Tibial nerve (tissue), 4 donors: ENCODE data around the gene OAS3. TPM values are rescaled to one million over a fixed set of nuclear protein-coding genes. Genes with fewer than 3 reads are reported as not detected.

ENCODE experiments used
- DNase-seq, 2 donors: peaks; one replicate each; pipeline ENCODE4 v3.0.0-alpha.2; 2019; ENCODE audit warnings: low spot score in 2 of 2
- H3K27ac ChIP-seq, 4 donors: fragments of 200-600 bp; sonication (generic) in 3 of 4; one replicate each; pipeline ENCODE4 v1.5.1; 2017 to 2019; ENCODE audit warnings: mild to moderate bottlenecking in 1 of 4
- H3K27me3 ChIP-seq, 2 donors: fragments of 200-600 bp; sonication (generic) in 1 of 2; one replicate each; pipeline versions ENCODE4 v1.5.1 to v1.6.0; 2017 to 2019
- H3K36me3 ChIP-seq, 3 donors: fragments of 200-600 bp; sonication (generic); one replicate each; pipeline ENCODE4 v1.5.1; 2018 to 2019
- H3K4me1 ChIP-seq, 4 donors: fragments of 200-600 bp; sonication (generic) in 3 of 4; one replicate each; pipeline ENCODE4 v1.5.1; 2017 to 2019
- H3K4me3 ChIP-seq, 4 donors: fragments of 200-600 bp; sonication (generic) in 3 of 4; one replicate each; pipeline ENCODE4 v1.5.1; 2017 to 2019; ENCODE audit warnings: mild to moderate bottlenecking in 1 of 4, moderate library complexity in 1 of 4
- H3K9me3 ChIP-seq, 4 donors: fragments of 200-600 bp; sonication (generic) in 3 of 4; one replicate each; pipeline ENCODE4 v1.5.1; 2017 to 2019
- EP300 ChIP-seq, 2 donors: sonication (generic); formaldehyde crosslinking; IDR thresholded peaks; one replicate each; pipeline ENCODE4 v1.6.1; 2017; ENCODE audit warnings: antibody characterized with exemption in 2 of 2, mild to moderate bottlenecking in 1 of 2
- POLR2A ChIP-seq, 2 donors: fragments of 450-650 bp; IDR thresholded peaks; one replicate each; pipeline ENCODE4 v1.6.1; 2017; ENCODE audit warnings: antibody characterized with exemption in 2 of 2, mild to moderate bottlenecking in 2 of 2, moderate library complexity in 2 of 2
- WGBS, 2 donors: methylation state at CpG; one replicate each; pipeline ENCODE4 v1.1.5; 2018; 5-methylcytosine and 5-hydroxymethylcytosine counted together
- total RNA-seq, 4 donors: library from RNA; depleted of rRNA; stranded (reverse); fragments of >200 nt; gene quantifications; one replicate each; pipeline ENCODE4 v1.1.0, GENCODE V29; 2016
- TF ChIP-seq, protein P1 (sequence below), 5 experiments: fragments of 200-600 bp in 3 of 5; fragments of 450-650 bp in 2 of 5; sonication (generic) in 3 of 5; IDR thresholded peaks; one replicate each; pipeline ENCODE4 v1.5.1; 2016 to 2019; ENCODE audit warnings: antibody characterized with exemption in 5 of 5, mild to moderate bottlenecking in 3 of 5, moderate library complexity in 2 of 5

OAS3 gene
- total RNA-seq, 4 donors from 2014 or later: 5.7 to 16.5 (median 11.3) TPM

DNA sequence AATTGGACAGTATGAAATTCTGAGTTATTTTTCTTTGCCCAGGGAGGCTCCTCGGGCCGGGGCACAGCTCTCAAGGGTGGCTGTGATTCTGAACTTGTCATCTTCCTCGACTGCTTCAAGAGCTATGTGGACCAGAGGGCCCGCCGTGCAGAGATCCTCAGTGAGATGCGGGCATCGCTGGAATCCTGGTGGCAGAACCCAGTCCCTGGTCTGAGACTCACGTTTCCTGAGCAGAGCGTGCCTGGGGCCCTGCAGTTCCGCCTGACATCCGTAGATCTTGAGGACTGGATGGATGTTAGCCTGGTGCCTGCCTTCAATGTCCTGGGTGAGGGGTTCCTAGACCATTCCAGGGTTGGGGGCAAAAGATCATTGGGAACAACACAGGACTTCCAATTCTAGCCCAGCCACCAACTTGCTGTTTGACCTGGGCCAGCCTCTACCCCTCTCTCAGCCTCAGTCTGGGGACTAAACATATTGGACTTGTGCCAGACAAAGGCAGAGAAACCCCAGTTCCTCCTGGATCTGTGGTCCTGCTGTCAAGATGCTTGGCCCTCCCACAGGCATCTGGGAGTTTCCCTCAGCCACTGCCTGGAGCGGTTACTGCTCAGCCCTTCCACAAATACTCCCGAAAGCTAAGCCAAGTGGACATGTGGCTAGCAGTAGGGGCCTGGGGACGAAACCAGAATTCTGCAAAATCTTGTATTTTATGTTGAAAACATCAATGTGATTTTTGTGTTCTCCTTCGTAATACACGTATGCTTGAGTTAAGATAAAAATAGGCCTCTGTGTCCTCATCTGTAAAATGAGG lies 3.5 kb downstream of the OAS3 start:
- Histone ChIP-seq H3K4me1 (peaks cover 3 to 22% (median 13%) of the 10 kb centered on the region in 4 donors), H3K27me3 (no peaks in the 10 kb centered on the region), H3K36me3 (peaks cover 0 to 37% (median 0%) of the 10 kb centered on the region in 3 donors), H3K9me3 (no peaks in the 10 kb centered on the region), H3K4me3 (no peak overlapping the region), H3K27ac (no peak overlapping the region)
- no peak for DNase-seq
- 84 to 85% methylated on average over 8 to 14 of the region's 16 CpGs for WGBS, 2 donors
- TF ChIP-seq EP300 (IDR thresholded peaks at IDR 0.05): no peak
- TF ChIP-seq, protein P1, sequence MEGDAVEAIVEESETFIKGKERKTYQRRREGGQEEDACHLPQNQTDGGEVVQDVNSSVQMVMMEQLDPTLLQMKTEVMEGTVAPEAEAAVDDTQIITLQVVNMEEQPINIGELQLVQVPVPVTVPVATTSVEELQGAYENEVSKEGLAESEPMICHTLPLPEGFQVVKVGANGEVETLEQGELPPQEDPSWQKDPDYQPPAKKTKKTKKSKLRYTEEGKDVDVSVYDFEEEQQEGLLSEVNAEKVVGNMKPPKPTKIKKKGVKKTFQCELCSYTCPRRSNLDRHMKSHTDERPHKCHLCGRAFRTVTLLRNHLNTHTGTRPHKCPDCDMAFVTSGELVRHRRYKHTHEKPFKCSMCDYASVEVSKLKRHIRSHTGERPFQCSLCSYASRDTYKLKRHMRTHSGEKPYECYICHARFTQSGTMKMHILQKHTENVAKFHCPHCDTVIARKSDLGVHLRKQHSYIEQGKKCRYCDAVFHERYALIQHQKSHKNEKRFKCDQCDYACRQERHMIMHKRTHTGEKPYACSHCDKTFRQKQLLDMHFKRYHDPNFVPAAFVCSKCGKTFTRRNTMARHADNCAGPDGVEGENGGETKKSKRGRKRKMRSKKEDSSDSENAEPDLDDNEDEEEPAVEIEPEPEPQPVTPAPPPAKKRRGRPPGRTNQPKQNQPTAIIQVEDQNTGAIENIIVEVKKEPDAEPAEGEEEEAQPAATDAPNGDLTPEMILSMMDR (IDR thresholded peaks at IDR 0.05): no peak
- no peak for TF ChIP-seq POLR2A (IDR thresholded peaks at IDR 0.05)

DNA sequence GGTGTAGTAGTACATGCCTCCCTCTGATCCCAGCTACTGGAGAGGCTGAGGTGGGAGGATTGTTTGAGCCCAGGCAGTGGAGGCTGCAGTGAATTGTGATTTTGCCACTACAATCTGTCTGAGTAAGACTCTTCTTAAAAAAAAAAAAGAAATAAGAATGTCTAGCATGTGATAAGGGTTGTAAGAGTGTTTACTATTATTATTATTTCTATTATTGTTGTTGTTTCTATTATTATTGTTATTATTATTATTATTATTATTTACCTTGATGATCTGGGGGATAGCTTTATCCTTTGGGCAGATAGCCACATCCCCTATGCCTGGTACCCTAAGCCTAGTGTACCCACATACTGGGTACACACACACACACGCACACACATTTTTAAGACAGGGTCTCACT lies 4.3 kb downstream of the OAS3 start:
- no peak overlapping the region for H3K27ac ChIP-seq
- peaks cover 0 to 45% (median 0%) of the 10 kb centered on the region in 3 donors for H3K36me3 ChIP-seq
- H3K4me3 ChIP-seq: no peak overlapping the region
- peaks cover 3 to 22% (median 13%) of the 10 kb centered on the region in 4 donors for H3K4me1 ChIP-seq
- no peak for DNase-seq
- H3K27me3 ChIP-seq: no peaks in the 10 kb centered on the region
- H3K9me3 ChIP-seq: no peaks in the 10 kb centered on the region
- WGBS, 2 donors: 96 to 100% methylated on average over 1 of the region's 1 CpG
- TF ChIP-seq, protein P1 (IDR thresholded peaks at IDR 0.05): no peak
- TF ChIP-seq POLR2A (IDR thresholded peaks at IDR 0.05) (no peak), EP300 (IDR thresholded peaks at IDR 0.05) (no peak)

DNA sequence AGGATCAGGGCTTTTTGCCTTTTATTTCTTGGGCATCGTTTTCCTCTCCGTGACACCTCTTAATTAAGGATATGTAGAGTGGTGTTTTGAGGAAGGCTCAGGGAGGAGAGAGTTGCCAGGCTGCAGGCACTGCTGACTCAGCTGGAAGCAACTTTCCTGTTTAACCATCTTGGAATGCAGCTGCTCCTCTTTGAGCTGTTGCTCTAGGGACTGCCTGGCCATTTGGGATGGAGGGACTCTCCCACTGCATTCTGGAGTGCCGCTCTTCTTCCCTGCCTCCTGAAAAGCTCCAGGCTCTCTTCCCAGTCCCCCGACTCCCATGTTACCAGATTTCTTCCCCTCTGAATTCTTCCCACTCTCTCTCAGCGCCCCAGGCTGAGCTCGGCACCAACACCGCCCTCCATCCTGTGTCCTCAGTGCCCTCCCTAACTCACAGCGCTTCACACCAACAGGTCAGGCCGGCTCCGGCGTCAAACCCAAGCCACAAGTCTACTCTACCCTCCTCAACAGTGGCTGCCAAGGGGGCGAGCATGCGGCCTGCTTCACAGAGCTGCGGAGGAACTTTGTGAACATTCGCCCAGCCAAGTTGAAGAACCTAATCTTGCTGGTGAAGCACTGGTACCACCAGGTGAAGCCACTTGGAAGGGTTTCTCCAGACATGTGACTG lies 5.9 kb downstream of the OAS3 start:
- no peak for DNase-seq
- H3K36me3 ChIP-seq: peaks cover 0 to 61% (median 0%) of the 10 kb centered on the region in 3 donors
- H3K4me1 ChIP-seq: peaks cover 0 to 15% (median 8%) of the 10 kb centered on the region in 4 donors
- H3K4me3 ChIP-seq: no peak overlapping the region
- no peaks in the 10 kb centered on the region for H3K27me3 ChIP-seq
- 88 to 92% methylated on average over 15 of the region's 15 CpGs for WGBS, 2 donors
- H3K9me3 ChIP-seq: no peaks in the 10 kb centered on the region
- H3K27ac ChIP-seq: no peak overlapping the region
- TF ChIP-seq, protein P1 (IDR thresholded peaks at IDR 0.05): no peak
- no peak for TF ChIP-seq POLR2A (IDR thresholded peaks at IDR 0.05)
- TF ChIP-seq EP300 (IDR thresholded peaks at IDR 0.05): no peak

GRCh38 chr12:112945515-112945914 lies 7.2 kb downstream of the OAS3 start:
- H3K4me1 ChIP-seq: peaks cover 0 to 1% (median 0%) of the 10 kb centered on the region in 4 donors
- no peaks in the 10 kb centered on the region for H3K9me3 ChIP-seq
- 93 to 96% methylated on average over 4 of the region's 4 CpGs for WGBS, 2 donors
- TF ChIP-seq EP300 (IDR thresholded peaks at IDR 0.05) (no peak), POLR2A (IDR thresholded peaks at IDR 0.05) (no peak)
- TF ChIP-seq, protein P1 (IDR thresholded peaks at IDR 0.05): no peak
- H3K36me3 ChIP-seq: peaks cover 0 to 75% (median 0%) of the 10 kb centered on the region in 3 donors
- H3K27ac ChIP-seq: no peak overlapping the region
- no peak for DNase-seq
- no peaks in the 10 kb centered on the region for H3K27me3 ChIP-seq
- H3K4me3 ChIP-seq: no peak overlapping the region
